Bronchial smooth muscle cell (primary cell): ENCODE measurements around the gene ZIM2. TPM values are rescaled to one million over a fixed set of nuclear protein-coding genes. Genes with fewer than 3 reads are reported as not detected.

ENCODE experiments used
- total RNA-seq: library from RNA; depleted of rRNA; stranded (reverse); fragments of >200 nt; gene quantifications from 2 replicates; pipeline ENCODE4 v1.2.1, GENCODE V29; 2014

ZIM2 gene
- 0.09 TPM in 1 of 2 replicates, not detected in the other for total RNA-seq

DNA sequence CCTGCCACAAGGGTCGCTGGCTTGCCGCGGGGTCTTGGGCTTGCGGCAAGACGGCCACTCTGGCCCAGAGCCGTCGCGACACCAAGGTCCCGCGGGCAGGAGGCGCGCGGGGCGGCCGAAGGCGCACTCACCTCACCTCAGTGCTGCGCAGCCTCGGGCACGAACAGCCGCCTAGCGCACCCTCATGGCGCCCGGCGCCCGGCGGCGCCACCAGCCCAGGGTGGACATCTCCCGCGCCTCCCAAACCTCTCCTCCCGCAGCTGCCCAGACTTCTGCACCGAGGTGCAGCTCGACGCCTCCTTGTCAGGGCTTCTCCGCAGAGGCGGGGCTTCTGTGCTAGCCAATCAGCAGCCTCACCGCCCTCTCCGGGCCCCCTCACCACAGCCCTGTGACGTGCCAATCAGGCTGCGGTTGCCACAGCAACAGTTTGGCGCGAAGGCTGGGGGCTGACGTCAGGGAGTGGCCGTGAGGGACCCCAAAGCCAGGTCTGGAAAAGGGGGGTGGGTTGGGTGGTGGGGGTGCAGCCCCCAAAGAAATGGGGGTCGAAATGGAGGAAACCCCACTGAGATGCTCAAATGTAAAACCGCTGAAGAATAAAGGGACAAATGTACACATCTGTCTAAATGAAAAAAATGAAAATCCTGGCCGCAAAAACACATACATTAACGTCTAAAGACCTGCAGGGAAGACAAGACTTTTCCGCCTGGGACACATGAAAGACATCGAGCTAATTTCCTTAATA lies at the start of gene ZIM2, which contains the start of gene PEG3:
Gene ZIM2 (minus strand): TSS at position 276 of the 742 bp plus-strand sequence. CDS start 16,449 bp downstream, outside the sequence.
Gene PEG3 (minus strand): TSS at position 276 of the 742 bp plus-strand sequence. CDS start 16,071 bp downstream, outside the sequence.

Other genes with a start within 250 kb of the ZIM2 start
- 5.7 and 9.2 TPM in 2 replicates for gene ZNF71, start 245.4 kb downstream of the ZIM2 start, total RNA-seq
- gene SMIM17, start 197.6 kb downstream of the ZIM2 start, total RNA-seq = 0.32 TPM in 1 of 2 replicates, not detected in the other
- gene ZNF835, start 169.0 kb downstream of the ZIM2 start, total RNA-seq = 0.09 TPM in 1 of 2 replicates, not detected in the other
- gene PEG3, start within 50 bp of the ZIM2 start, total RNA-seq = 0.16 and 2.9 TPM in 2 replicates